ENCODE measurements around the gene TGFBI. TPM values are rescaled to one million over a fixed set of nuclear protein-coding genes. Genes with fewer than 3 reads are reported as not detected.

TGFBI gene
- total and polyA plus RNA-seq, 4 donors = 66.1 to 245 (median 132) TPM

DNA sequence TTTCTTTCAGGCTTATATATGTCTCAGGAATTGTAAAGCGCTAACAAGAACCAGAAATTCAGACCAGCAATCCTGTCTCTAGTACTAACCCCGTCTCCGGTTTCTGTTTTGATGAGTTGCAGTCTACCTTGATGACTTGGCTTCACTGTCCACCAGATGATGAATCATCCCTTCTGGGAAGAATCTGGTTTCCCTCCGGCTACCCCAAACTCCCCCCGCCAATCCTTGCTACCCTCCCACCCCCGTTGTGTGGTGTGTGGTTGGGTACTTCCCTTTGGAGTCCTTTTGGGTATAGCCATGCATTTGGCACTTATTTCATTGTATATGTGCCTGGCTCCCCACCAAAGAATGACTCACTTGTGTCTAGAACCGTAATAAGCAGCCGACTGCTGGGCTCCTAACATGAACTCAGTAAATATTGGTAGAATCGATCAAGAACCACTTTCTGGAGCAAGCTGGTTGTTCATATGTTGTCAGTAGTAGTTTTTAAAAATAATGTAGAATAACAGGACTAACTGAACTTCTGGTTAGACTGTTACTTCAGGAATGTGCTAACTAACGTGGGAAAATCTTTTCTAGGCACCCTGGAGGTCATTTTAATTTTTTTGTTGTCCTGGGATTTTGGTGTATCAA is 8.3 kb upstream of the TGFBI start:
- Histone ChIP-seq H3K36me3 (ENCODE audit: control insufficient read depth, insufficient read depth, low read length) (no peaks in the 10 kb centered on the region), H3K27ac (ENCODE audit: low read depth, low read length) (peak overlapping the region; percentile 36), H3K9me3 (ENCODE audit: control insufficient read depth, insufficient read depth, low read length) (no peaks in the 10 kb centered on the region), H3K27me3 (ENCODE audit: control insufficient read depth, insufficient read depth, low read length) (no peaks in the 10 kb centered on the region), H3K4me1 (ENCODE audit: control insufficient read depth, insufficient read depth, low read length) (no peaks in the 10 kb centered on the region), H3K4me3 (ENCODE audit: low read depth, low read length) (no peak overlapping the region)
- no peak for DNase-seq (ENCODE audit: low read depth in 4 of 6, low spot score in 6 of 6)
- WGBS (ENCODE audit: insufficient coverage) = 76% methylated on average over 6 of the region's 10 CpGs

DNA sequence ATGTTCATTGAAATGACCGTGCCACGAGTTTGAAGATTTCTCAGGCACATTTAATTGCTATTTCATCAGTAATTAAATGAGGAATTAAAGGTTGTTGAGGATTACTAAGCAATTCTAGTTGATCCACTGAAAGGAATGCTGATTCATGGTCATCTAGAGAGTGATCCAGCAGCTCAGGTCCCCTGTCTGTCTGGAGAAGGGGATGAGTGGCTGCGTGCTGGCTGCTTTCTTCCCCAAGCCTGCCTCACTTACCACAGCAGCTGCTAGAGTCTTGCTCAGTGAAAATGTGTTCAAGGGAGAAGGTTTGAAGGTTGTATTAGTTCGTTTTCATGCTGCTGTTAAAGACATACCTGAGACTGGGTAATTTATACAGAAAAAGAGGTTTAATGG is 7.8 kb upstream of the TGFBI start:
- Histone ChIP-seq H3K36me3 (ENCODE audit: control insufficient read depth, insufficient read depth, low read length) (no peaks in the 10 kb centered on the region), H3K27ac (ENCODE audit: low read depth, low read length) (no peak overlapping the region), H3K9me3 (ENCODE audit: control insufficient read depth, insufficient read depth, low read length) (no peaks in the 10 kb centered on the region), H3K4me3 (ENCODE audit: low read depth, low read length) (no peak overlapping the region), H3K27me3 (ENCODE audit: control insufficient read depth, insufficient read depth, low read length) (no peaks in the 10 kb centered on the region), H3K4me1 (ENCODE audit: control insufficient read depth, insufficient read depth, low read length) (no peaks in the 10 kb centered on the region)
- 100% methylated on average over 1 of the region's 4 CpGs for WGBS (ENCODE audit: insufficient coverage)
- no peak for DNase-seq (ENCODE audit: low read depth in 4 of 6, low spot score in 6 of 6)

DNA sequence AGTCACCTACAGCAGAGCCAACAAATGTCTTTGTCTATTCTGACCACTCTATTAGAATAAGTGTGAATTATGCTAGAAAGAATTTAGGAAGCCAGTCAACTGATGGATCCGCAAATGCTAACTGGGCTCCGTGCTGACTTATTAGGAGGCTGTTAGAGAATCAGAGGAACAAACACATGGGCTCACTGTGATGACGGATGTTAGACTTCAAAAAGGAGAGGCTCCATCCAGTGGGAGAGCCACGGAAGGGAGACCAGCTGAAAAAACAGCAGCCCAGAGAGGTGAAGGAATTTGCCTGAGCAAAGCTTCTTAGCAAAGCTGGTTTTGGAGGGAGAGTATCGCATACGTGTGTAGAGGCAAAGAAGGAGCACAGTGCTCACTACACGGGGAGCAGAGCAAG is 5.8 kb upstream of the TGFBI start:
- Histone ChIP-seq H3K27me3 (ENCODE audit: control insufficient read depth, insufficient read depth, low read length) (peaks cover 2% of the 10 kb centered on the region), H3K4me1 (ENCODE audit: control insufficient read depth, insufficient read depth, low read length) (no peaks in the 10 kb centered on the region), H3K27ac (ENCODE audit: low read depth, low read length) (no peak overlapping the region), H3K36me3 (ENCODE audit: control insufficient read depth, insufficient read depth, low read length) (no peaks in the 10 kb centered on the region), H3K4me3 (ENCODE audit: low read depth, low read length) (no peak overlapping the region), H3K9me3 (ENCODE audit: control insufficient read depth, insufficient read depth, low read length) (no peaks in the 10 kb centered on the region)
- 81% methylated on average over 7 of the region's 7 CpGs for WGBS (ENCODE audit: insufficient coverage)
- DNase-seq (ENCODE audit: low read depth in 4 of 6, low spot score in 6 of 6) = no peak

DNA sequence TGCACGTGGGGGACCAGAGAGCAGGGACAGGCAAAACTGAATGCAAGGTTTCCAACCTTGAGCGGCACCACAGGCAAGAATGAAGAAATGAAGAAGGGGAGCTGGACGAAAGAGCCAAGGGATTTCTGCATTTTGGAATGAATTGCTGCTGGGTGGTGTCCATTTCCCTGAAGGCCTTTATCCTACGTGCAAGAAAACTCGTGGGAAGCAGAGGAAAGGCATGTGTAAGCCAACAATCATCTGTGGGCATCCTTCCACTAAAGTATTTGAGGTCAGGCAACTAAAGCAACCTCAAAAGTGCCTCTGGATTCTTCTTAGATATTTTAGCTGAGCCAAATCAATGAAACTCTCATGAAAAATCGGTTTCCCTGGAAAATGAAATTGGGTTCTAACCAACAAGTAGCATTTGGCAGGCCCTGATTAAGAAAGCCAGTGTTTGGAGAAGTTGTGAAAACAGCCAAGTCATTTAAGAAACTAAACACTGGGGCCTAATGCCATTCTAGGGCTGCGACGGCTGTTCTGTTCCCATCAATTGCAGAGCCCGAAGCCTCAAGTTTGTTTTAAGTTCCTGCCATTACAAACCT is 4.7 kb upstream of the TGFBI start:
- H3K36me3 ChIP-seq (ENCODE audit: control insufficient read depth, insufficient read depth, low read length) = no peaks in the 10 kb centered on the region
- peaks cover 8% of the 10 kb centered on the region for H3K4me1 ChIP-seq (ENCODE audit: control insufficient read depth, insufficient read depth, low read length)
- 78% methylated on average over 9 of the region's 9 CpGs for WGBS (ENCODE audit: insufficient coverage)
- no peaks in the 10 kb centered on the region for H3K9me3 ChIP-seq (ENCODE audit: control insufficient read depth, insufficient read depth, low read length)
- peaks cover 9% of the 10 kb centered on the region for H3K27me3 ChIP-seq (ENCODE audit: control insufficient read depth, insufficient read depth, low read length)
- H3K27ac ChIP-seq (ENCODE audit: low read depth, low read length) = no peak overlapping the region
- peak in 1 of 6 donors; percentile 74 for DNase-seq (ENCODE audit: low read depth in 4 of 6, low spot score in 6 of 6)
- H3K4me3 ChIP-seq (ENCODE audit: low read depth, low read length) = no peak overlapping the region

DNA sequence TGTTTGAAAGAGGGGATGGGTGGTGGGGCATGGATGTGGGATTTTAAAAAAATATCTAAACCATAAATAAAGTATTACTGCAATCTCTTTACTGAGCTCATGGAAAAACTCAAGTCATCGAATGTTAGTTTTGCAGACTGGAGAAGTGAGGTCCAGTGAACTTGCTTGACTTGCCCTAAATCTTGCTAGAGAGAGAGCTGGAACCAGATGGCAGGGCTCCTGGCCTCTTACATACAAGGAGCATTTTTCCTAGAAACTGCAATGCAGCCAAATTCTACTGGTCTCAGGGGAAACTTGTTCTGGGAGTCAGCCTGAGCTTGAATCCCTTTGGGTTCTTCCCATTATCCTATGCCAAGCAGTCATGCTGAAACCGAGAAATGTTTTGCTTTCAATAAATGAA is 2.9 kb upstream of the TGFBI start:
- no peaks in the 10 kb centered on the region for H3K9me3 ChIP-seq (ENCODE audit: control insufficient read depth, insufficient read depth, low read length)
- H3K4me3 ChIP-seq (ENCODE audit: low read depth, low read length) = no peak overlapping the region
- 50% methylated on average over 1 of the region's 2 CpGs for WGBS (ENCODE audit: insufficient coverage)
- peaks cover 15% of the 10 kb centered on the region for H3K4me1 ChIP-seq (ENCODE audit: control insufficient read depth, insufficient read depth, low read length)
- peak in 1 of 6 donors; percentile 75 for DNase-seq (ENCODE audit: low read depth in 4 of 6, low spot score in 6 of 6)
- H3K27me3 ChIP-seq (ENCODE audit: control insufficient read depth, insufficient read depth, low read length) = peaks cover 19% of the 10 kb centered on the region
- no peaks in the 10 kb centered on the region for H3K36me3 ChIP-seq (ENCODE audit: control insufficient read depth, insufficient read depth, low read length)
- H3K27ac ChIP-seq (ENCODE audit: low read depth, low read length) = no peak overlapping the region

DNA sequence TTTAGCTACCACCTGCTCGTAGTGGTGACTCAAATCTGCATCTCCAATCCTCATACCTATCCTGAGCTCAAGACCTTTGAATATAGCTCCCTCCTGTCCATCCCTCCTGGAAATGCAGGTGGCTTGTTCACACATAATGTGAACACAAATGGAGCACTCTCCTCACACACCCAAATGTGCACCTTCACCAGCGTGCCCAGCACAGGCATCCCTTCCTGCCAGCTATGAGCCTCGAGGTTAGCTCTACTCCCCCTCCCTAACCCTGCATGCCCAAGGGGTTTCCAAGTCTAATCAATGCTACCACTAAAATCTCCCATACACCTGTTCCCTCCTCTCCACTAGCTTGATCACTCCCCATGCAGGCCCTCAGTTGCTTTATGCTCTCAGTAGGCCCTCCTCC is 2.2 kb upstream of the TGFBI start:
- 90% methylated on average over 3 of the region's 3 CpGs for WGBS (ENCODE audit: insufficient coverage)
- no peak overlapping the region for H3K27ac ChIP-seq (ENCODE audit: low read depth, low read length)
- H3K36me3 ChIP-seq (ENCODE audit: control insufficient read depth, insufficient read depth, low read length) = no peaks in the 10 kb centered on the region
- no peak for DNase-seq (ENCODE audit: low read depth in 4 of 6, low spot score in 6 of 6)
- H3K4me1 ChIP-seq (ENCODE audit: control insufficient read depth, insufficient read depth, low read length) = peaks cover 20% of the 10 kb centered on the region
- no peak overlapping the region for H3K4me3 ChIP-seq (ENCODE audit: low read depth, low read length)
- no peaks in the 10 kb centered on the region for H3K9me3 ChIP-seq (ENCODE audit: control insufficient read depth, insufficient read depth, low read length)
- peaks cover 19% of the 10 kb centered on the region for H3K27me3 ChIP-seq (ENCODE audit: control insufficient read depth, insufficient read depth, low read length)

DNA sequence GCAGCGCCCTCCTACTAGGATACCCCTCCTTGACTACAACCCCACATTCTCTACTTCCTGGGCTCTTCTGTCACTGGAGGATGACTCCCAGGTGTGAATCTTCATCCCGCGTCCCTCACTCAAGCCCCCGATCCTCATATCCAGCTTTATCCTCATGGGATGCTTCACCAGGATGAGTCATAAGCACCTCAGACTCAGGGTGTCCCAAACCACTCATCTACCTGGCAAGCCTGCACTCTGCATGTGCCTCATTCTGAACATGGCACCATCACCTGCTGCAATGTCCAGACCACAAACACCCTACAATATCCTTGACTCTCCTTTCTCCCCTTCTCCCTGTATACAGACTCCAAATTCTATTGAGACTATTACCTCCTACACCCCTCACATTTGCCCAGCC is 1.5 kb upstream of the TGFBI start:
- Histone ChIP-seq H3K27me3 (ENCODE audit: control insufficient read depth, insufficient read depth, low read length) (peaks cover 19% of the 10 kb centered on the region), H3K4me1 (ENCODE audit: control insufficient read depth, insufficient read depth, low read length) (peaks cover 22% of the 10 kb centered on the region), H3K36me3 (ENCODE audit: control insufficient read depth, insufficient read depth, low read length) (no peaks in the 10 kb centered on the region), H3K4me3 (ENCODE audit: low read depth, low read length) (no peak overlapping the region), H3K9me3 (ENCODE audit: control insufficient read depth, insufficient read depth, low read length) (no peaks in the 10 kb centered on the region), H3K27ac (ENCODE audit: low read depth, low read length) (no peak overlapping the region)
- 89% methylated on average over 4 of the region's 4 CpGs for WGBS (ENCODE audit: insufficient coverage)
- DNase-seq (ENCODE audit: low read depth in 4 of 6, low spot score in 6 of 6) = no peak

DNA sequence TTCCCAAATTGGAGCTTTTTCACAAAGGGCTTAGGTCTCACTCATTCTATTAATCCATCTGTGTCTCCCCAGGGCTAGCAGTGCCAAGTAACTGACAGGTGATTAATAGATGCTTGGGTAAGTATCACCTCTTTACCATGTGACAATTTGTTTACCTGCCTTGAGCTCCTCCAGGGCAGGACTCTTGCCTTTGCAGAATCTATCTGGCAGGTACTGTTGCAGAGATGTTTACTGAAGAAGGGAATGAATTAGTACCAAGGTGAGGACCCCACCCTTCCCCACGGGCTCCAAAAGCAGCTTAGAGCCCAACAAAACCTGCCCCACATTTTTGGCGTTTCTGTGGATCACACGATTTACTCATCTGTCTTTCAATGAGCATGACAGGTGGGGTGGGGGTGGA is 698 bp upstream of the TGFBI start:
- Histone ChIP-seq H3K27ac (ENCODE audit: low read depth, low read length) (no peak overlapping the region), H3K36me3 (ENCODE audit: control insufficient read depth, insufficient read depth, low read length) (no peaks in the 10 kb centered on the region), H3K9me3 (ENCODE audit: control insufficient read depth, insufficient read depth, low read length) (no peaks in the 10 kb centered on the region), H3K4me3 (ENCODE audit: low read depth, low read length) (no peak overlapping the region), H3K4me1 (ENCODE audit: control insufficient read depth, insufficient read depth, low read length) (peaks cover 22% of the 10 kb centered on the region), H3K27me3 (ENCODE audit: control insufficient read depth, insufficient read depth, low read length) (peaks cover 19% of the 10 kb centered on the region)
- no peak for DNase-seq (ENCODE audit: low read depth in 4 of 6, low spot score in 6 of 6)
- WGBS (ENCODE audit: insufficient coverage) = 54% methylated on average over 2 of the region's 3 CpGs

DNA sequence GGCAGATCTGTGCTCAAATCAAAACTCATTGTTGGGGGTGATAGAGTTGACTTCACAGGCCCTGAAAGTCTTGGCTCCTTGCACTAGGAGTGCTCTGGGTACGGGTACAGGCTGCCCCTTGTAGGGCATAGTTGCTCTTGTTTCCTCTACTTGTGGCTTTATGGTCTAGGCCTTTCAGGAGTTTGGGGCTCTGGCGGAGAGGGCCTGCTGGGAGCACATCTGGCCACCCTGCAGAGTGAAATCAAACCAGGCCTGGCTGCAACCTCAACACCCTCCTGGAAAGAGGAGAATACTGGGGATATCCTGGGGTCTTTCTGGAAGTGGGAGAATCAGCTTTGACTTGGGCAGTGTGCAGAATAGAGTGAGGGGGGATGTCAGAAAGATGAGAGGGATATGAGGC is 1.5 kb downstream of the TGFBI start:
- Histone ChIP-seq H3K27me3 (ENCODE audit: control insufficient read depth, insufficient read depth, low read length) (peaks cover 19% of the 10 kb centered on the region), H3K4me3 (ENCODE audit: low read depth, low read length) (no peak overlapping the region), H3K36me3 (ENCODE audit: control insufficient read depth, insufficient read depth, low read length) (no peaks in the 10 kb centered on the region), H3K9me3 (ENCODE audit: control insufficient read depth, insufficient read depth, low read length) (no peaks in the 10 kb centered on the region), H3K27ac (ENCODE audit: low read depth, low read length) (no peak overlapping the region), H3K4me1 (ENCODE audit: control insufficient read depth, insufficient read depth, low read length) (peaks cover 22% of the 10 kb centered on the region)
- WGBS (ENCODE audit: insufficient coverage) = 66% methylated on average over 2 of the region's 2 CpGs
- DNase-seq (ENCODE audit: low read depth in 4 of 6, low spot score in 6 of 6) = no peak

DNA sequence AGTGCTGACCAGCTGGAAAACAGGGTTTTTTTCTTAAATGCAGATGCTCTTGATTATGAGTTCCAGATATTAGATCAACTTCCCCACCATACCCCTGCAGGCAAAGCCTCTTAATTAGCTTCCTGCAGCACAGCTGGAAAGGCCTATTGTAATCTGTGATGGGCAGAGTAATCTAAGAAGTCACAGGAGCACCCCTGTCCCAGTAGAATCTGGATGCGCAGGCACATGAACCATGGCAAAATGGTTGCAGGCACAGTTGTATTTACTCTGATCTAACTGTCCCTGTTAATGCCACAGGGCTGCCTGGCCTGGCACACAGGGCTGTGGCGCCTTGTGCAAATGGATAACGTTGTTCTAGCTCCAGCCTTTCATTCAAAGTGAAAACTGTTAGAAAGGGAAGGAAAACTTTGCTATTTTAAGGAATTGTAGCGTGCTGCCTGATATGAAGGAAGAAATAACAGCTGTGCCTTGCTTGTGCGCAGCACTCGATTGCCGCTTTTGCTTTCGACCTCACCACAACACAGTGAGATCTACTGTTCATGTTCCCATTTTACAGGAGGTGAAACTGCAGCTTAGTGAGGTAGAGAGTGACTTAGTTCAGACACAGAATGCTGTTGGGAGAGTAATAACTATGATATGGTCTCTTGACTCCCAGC is 2.3 kb downstream of the TGFBI start:
- H3K27ac ChIP-seq (ENCODE audit: low read depth, low read length) = no peak overlapping the region
- DNase-seq (ENCODE audit: low read depth in 4 of 6, low spot score in 6 of 6) = peak in 1 of 6 donors; percentile 47
- H3K27me3 ChIP-seq (ENCODE audit: control insufficient read depth, insufficient read depth, low read length) = peaks cover 19% of the 10 kb centered on the region
- 51% methylated on average over 3 of the region's 8 CpGs for WGBS (ENCODE audit: insufficient coverage)
- H3K4me3 ChIP-seq (ENCODE audit: low read depth, low read length) = no peak overlapping the region
- H3K4me1 ChIP-seq (ENCODE audit: control insufficient read depth, insufficient read depth, low read length) = peaks cover 22% of the 10 kb centered on the region
- no peaks in the 10 kb centered on the region for H3K36me3 ChIP-seq (ENCODE audit: control insufficient read depth, insufficient read depth, low read length)
- no peaks in the 10 kb centered on the region for H3K9me3 ChIP-seq (ENCODE audit: control insufficient read depth, insufficient read depth, low read length)
